GM10248 (cell line): ENCODE measurements around the gene TRIM66.
A peak's percentile ranks its signal among the peaks of the same experiment; 100 is the strongest.

Source experiments
- CTCF ChIA-PET: fragments of 300-600 bp; sonication (Branson Sonifier 250); formaldehyde crosslinking; extraction: SDS; loops from one replicate; lab custom pipeline; 2021; ENCODE audit warnings: antibody characterized with exemption; lab: Yijun Ruan, JAX
- POLR2A ChIA-PET: fragments of 350-650 bp; sonication (Branson Sonifier 250); formaldehyde crosslinking; extraction: SDS; loops from one replicate; lab custom pipeline; 2020; ENCODE audit warnings: antibody characterized with exemption; lab: Yijun Ruan, JAX
- DNase-seq: peaks from one replicate; pipeline ENCODE4 v3.0.0; 2012; ENCODE audit errors: extremely low spot score
- CTCF ChIP-seq: IDR thresholded peaks from 2 replicates; pipeline ENCODE4 v1.5.1; 2012; ENCODE audit warnings: mild to moderate bottlenecking, low read depth; ENCODE audit errors: extremely low read depth, missing control alignments, control extremely low read depth

TRIM66 gene

GRCh38 chr11:8720868-8721608, 38.6 kb upstream of the TRIM66 start:
- POLR2A ChIA-PET: no interaction called here
- DNase-seq: no peak

GRCh38 chr11:8720352-8720751, 37.9 kb upstream of the TRIM66 start:
- CTCF ChIA-PET: interaction anchor here (1.2 to 2.9 kb wide), 2 partner anchors 11 to 13 kb away, joined by 3 to 9 read pairs; no protein-coding TSS in a partner anchor
- TF ChIP-seq CTCF: no peak
- DNase-seq: no peak
- POLR2A ChIA-PET: no interaction called here

More at GRCh38 chr11:8720868-8721608, 38.6 kb upstream of the TRIM66 start:
- TF ChIP-seq CTCF: no peak
- CTCF ChIA-PET: interaction anchor here (0.7 to 1.6 kb wide), 3 partner anchors 11 to 16 kb away, joined by 3 read pairs; no protein-coding TSS in a partner anchor

GRCh38 chr11:8719721-8720120, 37.3 kb upstream of the TRIM66 start:
- POLR2A ChIA-PET: no interaction called here
- CTCF ChIA-PET: interaction anchor here (1.0 to 2.9 kb wide), 3 partner anchors 10 to 13 kb away, joined by 3 to 9 read pairs (median 3); no protein-coding TSS in a partner anchor
- no peak for TF ChIP-seq CTCF
- DNase-seq: no peak

- no peak for DNase-seq
- ChIA-PET POLR2A (no interaction called here), CTCF (interaction anchor here (1.0 to 2.9 kb wide), 3 partner anchors 10 to 14 kb away, joined by 3 to 9 read pairs (median 3); no protein-coding TSS in a partner anchor)
- TF ChIP-seq CTCF: no peak
These were observed 36.8 kb upstream of the TRIM66 start for GRCh38 chr11:8719211-8719649.

- peak; percentile 62 for DNase-seq
- TF ChIP-seq CTCF: no peak
- POLR2A ChIA-PET: no interaction called here
- CTCF ChIA-PET: interaction anchor here (2.9 kb wide), 1 partner anchor 9 kb away, joined by 9 read pairs; no protein-coding TSS in a partner anchor
These were observed 35.6 kb upstream of the TRIM66 start for GRCh38 chr11:8717876-8718753.

- DNase-seq: peak; percentile 43
- TF ChIP-seq CTCF: no peak
- ChIA-PET CTCF (interaction anchor here (2.9 kb wide), 1 partner anchor 9 kb away, joined by 9 read pairs; no protein-coding TSS in a partner anchor), POLR2A (no interaction called here)
These were observed 35.0 kb upstream of the TRIM66 start for GRCh38 chr11:8717544-8717875.
